HepG2 (cell line): ENCODE results near the gene PRSS48. TPM values are rescaled to one million over a fixed set of nuclear protein-coding genes. Genes with fewer than 3 reads are reported as not detected.

Experiments
- CCAR2 ChIP-seq: fragments of 200-400 bp; formaldehyde crosslinking; optimal IDR thresholded peaks from 2 replicates; pipeline ENCODE3; 2018; ENCODE audit warnings: low read depth, mild to moderate bottlenecking, low read length, moderate library complexity
- ESRRA ChIP-seq: sonication (generic); formaldehyde crosslinking; IDR thresholded peaks from 2 replicates; pipeline ENCODE4 v1.5.1; 2020; ENCODE audit warnings: mild to moderate bottlenecking, low read depth, missing genetic modification reagents
- ETV6 ChIP-seq: sonication (generic); formaldehyde crosslinking; conservative IDR thresholded peaks from 2 replicates; pipeline ENCODE4 v1.4.0; 2020; ENCODE audit warnings: missing genetic modification reagents
- GATAD1 ChIP-seq: IDR thresholded peaks from 2 replicates; pipeline ENCODE4 v1.6.1; 2016; ENCODE audit warnings: missing genetic modification reagents, missing compliant biosample characterization
- HNF4G ChIP-seq, 2 experiments: sonication (generic) in 1 of 2; formaldehyde crosslinking in 1 of 2; IDR thresholded peaks; 2 replicates each; pipeline versions ENCODE4 v1.4.0 to v1.6.1; 2011 to 2020; ENCODE audit warnings: borderline replicate concordance in 2 of 2, low read depth in 2 of 2, mild to moderate bottlenecking in 2 of 2, low read length in 1 of 2, missing genetic modification reagents in 1 of 2, moderate library complexity in 1 of 2
- KDM5B ChIP-seq: sonication (generic); formaldehyde crosslinking; IDR thresholded peaks from 2 replicates; pipeline ENCODE4 v1.4.0; 2020; ENCODE audit warnings: missing genetic modification reagents, mild to moderate bottlenecking, borderline replicate concordance
- SMAD3 ChIP-seq: sonication (generic); formaldehyde crosslinking; IDR thresholded peaks from 2 replicates; pipeline ENCODE4 v1.4.0; 2020; ENCODE audit warnings: missing genetic modification reagents
- SNAPC2 ChIP-seq: sonication (generic); formaldehyde crosslinking; IDR thresholded peaks from 2 replicates; pipeline ENCODE4 v1.8.1; 2022; ENCODE audit warnings: mild to moderate bottlenecking, missing genetic modification reagents
- ZKSCAN5 ChIP-seq: sonication (generic); formaldehyde crosslinking; IDR thresholded peaks from 2 replicates; pipeline ENCODE4 v1.5.1; 2020; ENCODE audit warnings: mild to moderate bottlenecking, missing genetic modification reagents
- ZNF256 ChIP-seq: sonication (generic); formaldehyde crosslinking; conservative IDR thresholded peaks from 2 replicates; pipeline ENCODE4 v1.4.0; 2020; ENCODE audit warnings: missing genetic modification reagents
- polyA plus RNA-seq, 8 experiments: library from polyadenylated mRNA; depleted of rRNA in 3 of 8; stranded (reverse) in 7 of 8; unstranded in 1 of 8; fragments of >200 nt; fragmentation: Illumina TruSeq in 4 of 8; extraction: Trizol in 4 of 8; gene quantifications; 2 replicates each; pipeline versions ENCODE4 v1.2.1 to v1.2.3, GENCODE V29; 2011 to 2016; ENCODE audit warnings: low read depth in 4 of 8, missing spikeins in 1 of 8, mixed read lengths in 1 of 8; ENCODE audit not compliant: insufficient read depth in 1 of 8
- total RNA-seq, 5 experiments: library from RNA; depleted of rRNA; stranded (reverse); fragments of >200 nt; fragmentation: Illumina TruSeq; extraction: Trizol; gene quantifications; 2 replicates each; pipeline ENCODE4 v1.2.3, GENCODE V29; 2016; ENCODE audit warnings: low read depth in 1 of 5
- TF ChIP-seq, protein P1 (sequence below): sonication (generic); formaldehyde crosslinking; IDR thresholded peaks from 2 replicates; pipeline ENCODE4 v1.5.0; 2020; ENCODE audit warnings: mild to moderate bottlenecking, missing genetic modification reagents, borderline replicate concordance
- TF ChIP-seq, protein P2 (sequence below): sonication (generic); formaldehyde crosslinking; IDR thresholded peaks from 2 replicates; pipeline ENCODE4 v1.4.0; 2020; ENCODE audit warnings: missing genetic modification reagents, mild to moderate bottlenecking, borderline replicate concordance
- TF ChIP-seq, protein P3 (sequence below), 2 experiments: fragments of 450-650 bp in 1 of 2; sonication (generic) in 1 of 2; formaldehyde crosslinking in 1 of 2; IDR thresholded peaks; 2 replicates each; pipeline versions ENCODE4 v1.6.1 to v1.8.0; 2016 to 2022; ENCODE audit warnings: antibody characterized with exemption in 1 of 2, mild to moderate bottlenecking in 1 of 2, missing genetic modification reagents in 1 of 2

PRSS48 gene
- total and polyA plus RNA-seq, 2 of the 13 experiments (the other 11 are each of a cell fraction or from before 2014, with no cell fraction given), result not detected

DNA sequence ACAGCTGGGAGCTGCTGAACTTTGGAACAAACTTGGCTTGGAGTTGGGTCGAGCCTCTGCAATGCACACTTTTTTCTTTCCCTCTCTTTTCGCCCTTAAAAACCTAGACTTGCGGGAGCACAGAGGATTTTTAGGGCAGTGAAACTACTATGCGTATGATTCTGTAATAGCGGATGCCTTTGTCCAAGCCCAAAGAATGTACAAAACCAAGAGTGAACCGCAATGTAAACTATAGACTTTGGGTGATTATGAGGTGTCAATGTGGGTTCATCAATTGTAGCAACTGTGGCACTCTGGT lies 48.9 kb downstream of the PRSS48 start (continued):
- TF ChIP-seq, protein P1, sequence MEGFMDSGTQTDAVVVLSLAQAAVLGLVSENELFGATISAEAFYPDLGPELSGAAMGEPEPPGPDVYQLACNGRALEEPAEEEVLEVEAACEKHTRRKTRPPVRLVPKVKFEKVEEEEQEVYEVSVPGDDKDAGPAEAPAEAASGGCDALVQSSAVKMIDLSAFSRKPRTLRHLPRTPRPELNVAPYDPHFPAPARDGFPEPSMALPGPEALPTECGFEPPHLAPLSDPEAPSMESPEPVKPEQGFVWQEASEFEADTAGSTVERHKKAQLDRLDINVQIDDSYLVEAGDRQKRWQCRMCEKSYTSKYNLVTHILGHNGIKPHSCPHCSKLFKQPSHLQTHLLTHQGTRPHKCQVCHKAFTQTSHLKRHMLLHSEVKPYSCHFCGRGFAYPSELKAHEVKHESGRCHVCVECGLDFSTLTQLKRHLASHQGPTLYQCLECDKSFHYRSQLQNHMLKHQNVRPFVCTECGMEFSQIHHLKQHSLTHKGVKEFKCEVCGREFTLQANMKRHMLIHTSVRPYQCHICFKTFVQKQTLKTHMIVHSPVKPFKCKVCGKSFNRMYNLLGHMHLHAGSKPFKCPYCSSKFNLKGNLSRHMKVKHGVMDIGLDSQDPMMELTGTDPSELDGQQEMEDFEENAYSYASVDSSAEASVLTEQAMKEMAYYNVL (CRISPR knock-in tag), result peak; percentile 7; the same call in 1 of the 2 replicates
- TF ChIP-seq ZKSCAN5, result no peak
- no peak for TF ChIP-seq SNAPC2 (CRISPR knock-in tag)
- TF ChIP-seq SMAD3, result 0 out of 2 replicates have a peak, but pooled peaks have one; percentile 2
- peak; percentile 75 for TF ChIP-seq HNF4G (IDR thresholded peaks at IDR 0.05; ENCODE audit: borderline replicate concordance, low read depth, low read length)
- TF ChIP-seq HNF4G (CRISPR knock-in tag; IDR thresholded peaks at IDR 0.05; ENCODE audit: borderline replicate concordance, low read depth), result no peak
- no peak for TF ChIP-seq GATAD1
- no peak for TF ChIP-seq ETV6 (CRISPR knock-in tag)
- TF ChIP-seq, protein P2, sequence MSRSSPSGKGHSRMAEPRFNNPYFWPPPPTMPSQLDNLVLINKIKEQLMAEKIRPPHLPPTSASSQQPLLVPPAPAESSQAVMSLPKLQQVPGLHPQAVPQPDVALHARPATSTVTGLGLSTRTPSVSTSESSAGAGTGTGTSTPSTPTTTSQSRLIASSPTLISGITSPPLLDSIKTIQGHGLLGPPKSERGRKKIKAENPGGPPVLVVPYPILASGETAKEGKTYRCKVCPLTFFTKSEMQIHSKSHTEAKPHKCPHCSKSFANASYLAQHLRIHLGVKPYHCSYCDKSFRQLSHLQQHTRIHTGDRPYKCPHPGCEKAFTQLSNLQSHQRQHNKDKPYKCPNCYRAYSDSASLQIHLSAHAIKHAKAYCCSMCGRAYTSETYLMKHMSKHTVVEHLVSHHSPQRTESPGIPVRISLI (CRISPR knock-in tag), result peak; percentile 82; the same call in 1 of the 2 replicates
- peak; percentile 51; the same call in 1 of the 2 replicates for TF ChIP-seq KDM5B (CRISPR knock-in tag)
- TF ChIP-seq ESRRA, result no peak
- no peak for TF ChIP-seq ZNF256 (CRISPR knock-in tag)
- TF ChIP-seq CCAR2, result peak; percentile 21
- TF ChIP-seq, protein P3, sequence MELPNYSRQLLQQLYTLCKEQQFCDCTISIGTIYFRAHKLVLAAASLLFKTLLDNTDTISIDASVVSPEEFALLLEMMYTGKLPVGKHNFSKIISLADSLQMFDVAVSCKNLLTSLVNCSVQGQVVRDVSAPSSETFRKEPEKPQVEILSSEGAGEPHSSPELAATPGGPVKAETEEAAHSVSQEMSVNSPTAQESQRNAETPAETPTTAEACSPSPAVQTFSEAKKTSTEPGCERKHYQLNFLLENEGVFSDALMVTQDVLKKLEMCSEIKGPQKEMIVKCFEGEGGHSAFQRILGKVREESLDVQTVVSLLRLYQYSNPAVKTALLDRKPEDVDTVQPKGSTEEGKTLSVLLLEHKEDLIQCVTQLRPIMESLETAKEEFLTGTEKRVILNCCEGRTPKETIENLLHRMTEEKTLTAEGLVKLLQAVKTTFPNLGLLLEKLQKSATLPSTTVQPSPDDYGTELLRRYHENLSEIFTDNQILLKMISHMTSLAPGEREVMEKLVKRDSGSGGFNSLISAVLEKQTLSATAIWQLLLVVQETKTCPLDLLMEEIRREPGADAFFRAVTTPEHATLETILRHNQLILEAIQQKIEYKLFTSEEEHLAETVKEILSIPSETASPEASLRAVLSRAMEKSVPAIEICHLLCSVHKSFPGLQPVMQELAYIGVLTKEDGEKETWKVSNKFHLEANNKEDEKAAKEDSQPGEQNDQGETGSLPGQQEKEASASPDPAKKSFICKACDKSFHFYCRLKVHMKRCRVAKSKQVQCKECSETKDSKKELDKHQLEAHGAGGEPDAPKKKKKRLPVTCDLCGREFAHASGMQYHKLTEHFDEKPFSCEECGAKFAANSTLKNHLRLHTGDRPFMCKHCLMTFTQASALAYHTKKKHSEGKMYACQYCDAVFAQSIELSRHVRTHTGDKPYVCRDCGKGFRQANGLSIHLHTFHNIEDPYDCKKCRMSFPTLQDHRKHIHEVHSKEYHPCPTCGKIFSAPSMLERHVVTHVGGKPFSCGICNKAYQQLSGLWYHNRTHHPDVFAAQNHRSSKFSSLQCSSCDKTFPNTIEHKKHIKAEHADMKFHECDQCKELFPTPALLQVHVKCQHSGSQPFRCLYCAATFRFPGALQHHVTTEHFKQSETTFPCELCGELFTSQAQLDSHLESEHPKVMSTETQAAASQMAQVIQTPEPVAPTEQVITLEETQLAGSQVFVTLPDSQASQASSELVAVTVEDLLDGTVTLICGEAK (IDR thresholded peaks at IDR 0.05), result no peak
- TF ChIP-seq, protein P3 (CRISPR knock-in tag; IDR thresholded peaks at IDR 0.05), result no peak
